Activated CD4-positive, alpha-beta T cell treated with anti-CD3 and anti-CD28 coated beads for 4 hours (primary cell): ENCODE measurements around the gene HCFC2.

Experiments used
- DNase-seq, 2 donors: peaks; one replicate each; pipeline ENCODE4 v3.0.0-alpha.2; 2020

HCFC2 gene

DNA sequence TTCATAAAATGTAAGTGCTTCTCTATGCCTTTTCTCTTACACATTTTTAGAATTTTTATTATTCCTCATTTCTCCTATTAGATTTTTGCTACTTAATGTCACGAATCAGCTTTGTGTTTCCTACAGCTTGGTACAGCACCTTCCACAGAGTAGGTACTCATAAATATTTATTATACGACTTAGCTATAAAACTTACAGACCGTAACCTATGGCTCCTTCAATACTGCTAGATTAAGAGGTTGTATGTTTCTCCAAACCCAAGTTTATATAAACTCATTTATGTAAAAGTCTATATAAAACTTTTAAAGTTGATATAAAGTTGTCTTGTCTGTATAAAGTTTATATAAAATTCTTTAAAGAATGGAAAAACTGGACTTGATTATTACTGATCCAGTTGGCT lies 62.2 kb downstream of the HCFC2 start:
- DNase-seq = no peak

DNA sequence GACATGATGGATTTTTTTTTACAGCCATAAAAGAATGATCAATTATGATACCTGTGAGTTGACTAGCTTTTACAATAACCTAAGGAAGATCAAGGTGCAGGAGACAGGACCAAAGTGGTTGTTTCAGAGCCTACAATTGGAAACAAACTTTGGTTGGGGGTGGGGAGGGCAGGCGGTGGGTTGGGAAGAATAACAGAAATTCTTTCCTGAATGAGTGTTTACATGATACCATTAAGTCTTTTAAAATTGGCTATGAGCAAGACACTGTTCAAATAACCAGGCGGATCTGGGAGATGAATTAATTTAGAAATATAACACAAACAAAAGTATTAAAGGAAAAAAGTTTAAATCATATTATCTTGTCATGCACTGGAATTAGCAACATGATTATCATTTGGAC lies 66.4 kb downstream of the HCFC2 start:
- DNase-seq = no peak

- no peak for DNase-seq
These were observed 67.3 kb downstream of the HCFC2 start for GRCh38 chr12:104131609-104132008.

GRCh38 chr12:104132351-104132956 lies 68.1 kb downstream of the HCFC2 start:
- no peak for DNase-seq

DNA sequence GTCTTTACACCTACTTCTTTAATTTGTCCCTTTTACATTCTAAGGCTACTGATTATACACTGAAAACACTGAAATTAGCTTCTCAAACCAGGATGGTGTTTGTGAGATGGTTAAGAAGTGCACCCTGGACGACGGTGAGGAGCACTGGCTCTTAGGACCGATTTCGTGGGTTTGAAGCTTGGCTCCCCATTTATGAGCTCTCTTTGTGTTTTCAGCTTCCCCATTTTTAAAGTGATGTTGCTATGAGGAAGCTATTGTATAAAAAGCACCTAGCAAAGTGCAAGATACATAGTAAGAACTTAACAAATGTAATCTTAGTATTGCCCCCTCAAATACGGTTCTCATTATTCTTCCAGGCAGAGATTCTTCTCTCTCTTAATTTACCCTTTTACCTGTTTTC lies 69.0 kb downstream of the HCFC2 start:
- DNase-seq = no peak

- no peak for DNase-seq
These were observed 69.5 kb downstream of the HCFC2 start for GRCh38 chr12:104133866-104134265.

GRCh38 chr12:104134882-104135281 lies 70.6 kb downstream of the HCFC2 start:
- DNase-seq = no peak

- DNase-seq = no peak
These were observed 72.2 kb downstream of the HCFC2 start for GRCh38 chr12:104136577-104136976.

DNA sequence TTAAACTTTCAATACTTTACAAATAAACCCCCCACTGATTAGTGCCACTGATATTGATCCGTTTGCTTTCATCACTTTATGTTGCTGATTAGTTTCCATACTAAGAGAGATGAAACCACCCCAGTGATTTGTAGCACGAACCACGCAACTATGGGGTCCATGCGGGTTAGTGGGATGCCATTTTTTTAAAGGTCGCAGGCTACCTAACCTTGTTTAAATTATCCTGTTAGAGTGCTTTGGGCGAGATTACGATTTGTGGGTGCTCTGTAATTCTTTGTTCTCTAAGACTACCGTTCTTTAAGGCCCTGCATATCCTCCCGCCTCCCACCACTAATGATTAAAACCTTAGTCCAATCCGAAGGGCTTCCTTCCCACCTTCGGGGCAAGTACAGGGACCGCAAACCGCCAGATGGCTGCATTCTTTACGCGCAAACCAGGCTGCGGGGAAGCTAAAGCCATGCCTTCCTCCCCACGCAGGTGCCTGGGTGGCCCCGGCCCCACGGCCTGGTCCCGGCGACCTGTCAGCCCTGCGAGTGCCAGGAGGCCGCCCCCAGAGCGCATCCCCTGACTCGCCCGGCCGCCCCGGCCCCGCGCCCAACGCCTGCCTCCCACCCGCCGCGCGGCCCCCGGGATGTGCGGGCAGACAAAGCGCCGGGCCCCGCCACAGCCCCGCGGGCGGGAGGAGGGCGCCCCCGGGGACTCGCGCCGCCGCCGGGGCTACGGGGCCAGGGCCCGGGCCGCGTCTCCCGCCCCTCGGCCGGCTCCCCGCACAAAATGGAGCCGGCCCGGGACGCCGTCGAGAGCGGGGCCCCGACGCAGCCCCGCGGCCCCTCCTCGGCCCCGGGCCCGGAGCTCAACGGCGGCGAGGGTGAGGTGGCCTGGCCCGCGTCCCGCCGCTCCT lies 72.9 kb downstream of the HCFC2 start:
- peak; percentile 26 to 50 for DNase-seq

DNA sequence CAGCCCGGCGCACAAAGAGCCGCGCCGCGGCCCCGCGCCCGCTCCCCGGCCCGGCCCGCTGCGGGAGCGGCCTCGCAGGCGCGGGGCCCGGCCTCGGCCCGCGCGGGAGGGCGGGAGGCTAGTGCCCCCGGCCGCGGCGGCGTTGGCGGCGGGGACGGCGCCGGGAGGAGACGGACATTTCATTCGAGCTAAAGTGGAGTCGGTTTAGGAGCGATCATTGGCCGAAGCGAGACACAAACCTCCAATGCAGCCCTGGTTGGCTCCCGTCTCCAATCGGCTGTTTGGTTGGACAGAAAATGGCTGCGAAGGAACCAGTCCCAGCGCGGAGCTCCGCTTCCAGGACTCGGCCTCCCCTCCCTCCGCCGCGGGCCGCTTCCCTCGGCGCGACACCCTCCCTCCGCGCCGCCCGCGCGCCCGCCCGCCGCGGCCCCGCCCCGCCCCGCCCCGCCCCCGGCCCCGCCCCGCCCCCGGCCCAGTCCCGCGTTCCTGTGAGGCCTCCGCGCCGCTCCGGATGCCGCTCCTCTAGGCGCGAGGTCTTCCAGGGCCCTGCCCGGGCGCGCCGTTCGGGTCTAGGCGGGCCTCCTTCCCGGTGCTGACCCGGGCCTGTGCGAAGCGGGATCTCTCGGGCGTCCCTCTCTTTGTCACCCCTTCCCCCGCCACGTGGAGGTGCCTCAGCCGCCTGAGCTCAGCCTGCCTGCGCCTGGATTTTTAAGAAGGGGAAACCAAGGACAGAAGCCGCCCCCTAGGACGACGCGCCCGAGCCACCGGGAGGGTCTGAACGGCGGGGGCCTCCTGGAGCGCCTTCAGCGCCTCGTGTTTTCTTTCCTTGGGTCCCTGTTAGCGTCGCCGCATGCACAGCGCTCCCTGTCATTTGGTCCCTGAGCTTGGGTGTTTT lies 73.8 kb downstream of the HCFC2 start, which contains the start of gene NFYB:
Gene NFYB, minus strand, starts transcription at position 309 of the 895 bp plus-strand sequence. CDS start 2,757 bp downstream, outside the sequence.
- DNase-seq = peak; percentile 86 to 89

DNA sequence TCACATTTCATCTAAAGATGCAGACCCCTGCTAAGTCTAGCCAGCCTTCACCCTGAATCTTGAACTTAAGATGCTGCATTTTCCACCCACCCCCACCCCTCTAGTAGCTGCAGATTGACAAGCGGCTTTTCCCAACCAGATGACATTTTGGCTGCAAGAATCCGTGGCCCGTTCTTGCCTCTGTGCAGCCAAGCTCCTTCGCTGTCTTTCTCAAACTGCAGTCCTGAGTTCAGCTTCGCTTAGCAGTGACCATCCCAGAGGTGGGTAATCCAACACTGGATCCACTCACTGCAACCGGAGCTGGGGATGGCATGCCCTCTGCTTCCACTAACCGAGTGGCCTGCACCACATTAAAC lies 74.4 kb downstream of the HCFC2 start:
- DNase-seq = peak in 1 of 2 donors; percentile 4

- DNase-seq = no peak
These were observed 78.2 kb downstream of the HCFC2 start for GRCh38 chr12:104142543-104142942.

DNA sequence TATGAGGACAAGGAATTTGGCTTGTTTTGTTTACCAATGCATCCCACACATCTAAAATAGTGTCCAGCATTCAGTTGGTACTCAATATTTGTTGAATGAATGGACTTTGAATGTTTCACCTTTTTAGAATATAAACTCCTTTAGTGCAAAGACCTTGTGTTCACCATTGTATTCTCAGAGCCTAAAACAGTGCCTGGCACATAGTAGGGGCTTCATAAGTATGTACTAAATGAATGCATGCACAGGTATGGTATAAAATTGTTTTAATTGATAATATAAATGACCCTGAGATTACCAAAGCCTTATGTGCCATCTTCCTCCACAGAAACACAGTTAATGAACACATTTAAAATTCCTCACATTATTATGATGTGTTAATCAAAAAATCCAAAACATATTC lies 78.7 kb downstream of the HCFC2 start:
- no peak for DNase-seq

- DNase-seq = no peak
These were observed 79.6 kb downstream of the HCFC2 start for GRCh38 chr12:104143918-104144317.

- no peak for DNase-seq
These were observed 83.0 kb downstream of the HCFC2 start for GRCh38 chr12:104147346-104147745.

- DNase-seq = no peak
These were observed 86.1 kb downstream of the HCFC2 start for GRCh38 chr12:104150416-104150815.

GRCh38 chr12:104152685-104153241 lies 88.4 kb downstream of the HCFC2 start:
- DNase-seq = no peak

GRCh38 chr12:104154286-104154685 lies 90.0 kb downstream of the HCFC2 start:
- no peak for DNase-seq

DNA sequence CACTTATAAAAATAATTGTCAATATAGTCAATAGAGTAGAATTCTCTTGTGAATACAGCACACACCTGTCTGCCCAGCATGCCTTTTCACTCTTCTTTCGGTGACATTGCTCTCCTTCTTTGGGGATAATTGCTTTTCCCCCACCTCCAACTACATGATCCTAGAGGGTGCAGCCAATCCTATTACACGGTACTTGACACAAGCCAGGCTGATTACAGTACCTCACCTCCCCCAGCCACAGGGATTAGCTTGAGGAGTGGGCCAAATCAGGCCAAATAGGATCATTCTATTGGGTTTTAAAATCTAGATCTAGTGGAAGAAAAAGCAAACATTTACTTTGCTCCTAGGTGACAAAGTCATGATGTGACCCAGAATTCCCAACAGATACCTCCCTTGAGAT lies 90.5 kb downstream of the HCFC2 start:
- DNase-seq = no peak
